GM21390 (cell line): ENCODE measurements around the gene SLC35B2.
"Not testable (repeated sequence)": the region's sequence is repeated elsewhere in the genome, so short reads cannot be mapped to it uniquely, and the experiment has no call there.

Experiments
- ATAC-seq: cut with Tn5 transposase; IDR thresholded peaks from one replicate; pipeline ENCODE4 v1.9.1; 2021; ENCODE audit not compliant: unreplicated experiment

SLC35B2 gene

DNA sequence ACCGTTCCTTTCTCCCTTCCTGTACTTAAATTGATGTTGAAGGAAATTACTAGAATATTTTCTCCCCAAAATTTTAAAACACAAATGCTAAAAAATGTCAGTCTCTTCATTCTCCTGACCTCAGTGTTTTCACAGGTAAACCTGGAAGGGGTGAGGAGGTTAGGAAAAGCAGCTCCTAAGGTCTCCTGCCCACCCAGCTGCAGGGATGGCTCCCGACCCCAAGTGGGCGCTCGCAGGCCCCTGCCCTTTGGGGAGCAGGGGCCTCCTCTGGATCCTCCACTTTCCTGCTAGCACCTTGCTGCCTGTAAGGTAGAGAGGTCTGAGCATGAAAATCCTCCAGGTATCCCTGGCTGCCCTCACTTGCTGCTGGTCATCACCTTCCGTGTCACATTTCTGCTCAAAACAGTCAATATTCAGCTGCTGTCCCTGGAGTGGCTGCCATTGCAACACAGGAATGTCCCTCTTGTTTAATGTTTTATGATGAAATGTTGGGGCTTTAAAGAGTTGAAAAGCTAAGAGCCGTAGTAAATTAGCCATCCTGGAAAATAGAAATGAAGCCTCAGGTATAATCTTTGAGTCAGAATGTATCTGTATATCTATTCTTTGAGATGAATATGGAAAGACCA lies 21.3 kb downstream of the SLC35B2 start:
- no peak for ATAC-seq

DNA sequence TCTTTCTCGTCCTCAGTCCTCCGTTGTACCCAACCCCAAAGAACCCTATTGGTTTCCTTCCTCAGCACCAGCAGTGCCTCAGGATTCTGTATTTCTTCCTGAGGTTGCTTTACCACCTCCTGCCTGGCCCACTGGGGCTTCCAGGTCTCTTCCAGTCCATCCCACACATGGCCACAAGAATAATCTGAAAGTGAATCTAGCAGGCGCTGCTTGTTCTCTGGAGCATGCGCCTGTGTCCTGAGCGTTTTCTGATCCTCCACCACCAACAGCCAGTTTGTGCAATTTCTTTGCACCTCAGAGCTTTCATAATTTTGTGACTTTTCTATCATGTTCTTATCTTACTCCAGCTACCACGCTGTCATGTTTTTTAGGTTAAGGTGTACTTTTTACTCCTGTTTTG lies 22.1 kb downstream of the SLC35B2 start:
- ATAC-seq = no peak

DNA sequence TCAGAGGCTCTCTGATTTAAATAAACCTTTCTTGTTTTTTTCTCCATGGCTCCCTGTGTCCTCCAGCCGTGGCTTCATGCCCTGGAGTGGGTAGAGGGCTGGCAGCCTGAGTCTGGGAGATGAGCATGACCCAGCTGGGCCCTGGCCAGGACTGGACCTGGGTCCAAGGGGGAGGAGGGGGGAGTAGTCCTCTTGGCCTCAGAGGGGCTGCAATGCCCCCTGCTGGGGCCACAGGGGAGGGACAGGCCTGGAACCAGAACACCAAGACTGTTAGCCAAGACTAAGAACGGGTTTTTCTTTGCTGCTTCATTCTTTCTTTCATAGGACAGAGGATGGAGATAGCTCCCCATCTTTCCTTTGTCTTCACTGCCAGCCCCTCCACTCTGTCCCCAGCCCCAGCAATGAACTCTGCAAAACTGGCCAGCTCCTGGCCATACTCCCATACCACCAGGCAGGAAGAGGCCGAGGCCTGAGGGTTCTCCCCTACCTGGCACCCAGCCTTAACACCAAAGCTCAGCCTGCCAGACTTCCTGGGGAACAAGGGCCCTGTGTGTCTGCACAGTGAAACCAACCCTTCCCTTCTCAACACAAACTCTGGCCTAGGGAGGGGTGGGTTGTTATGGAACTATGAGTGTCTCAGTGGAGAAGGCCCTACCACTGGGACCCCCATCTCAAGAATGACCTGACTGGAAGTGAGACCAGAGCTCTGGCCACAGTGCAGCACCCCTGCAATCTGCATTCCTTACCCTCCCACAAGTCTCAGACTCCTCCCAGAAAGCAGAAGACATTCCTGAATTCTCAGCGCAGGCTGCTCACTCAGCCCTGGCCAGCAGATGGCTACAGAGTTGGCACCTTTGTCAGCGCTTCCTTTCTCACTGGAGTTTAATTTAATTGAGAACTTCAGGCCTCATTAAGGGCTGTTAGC lies 23.0 kb downstream of the SLC35B2 start:
- no peak for ATAC-seq

DNA sequence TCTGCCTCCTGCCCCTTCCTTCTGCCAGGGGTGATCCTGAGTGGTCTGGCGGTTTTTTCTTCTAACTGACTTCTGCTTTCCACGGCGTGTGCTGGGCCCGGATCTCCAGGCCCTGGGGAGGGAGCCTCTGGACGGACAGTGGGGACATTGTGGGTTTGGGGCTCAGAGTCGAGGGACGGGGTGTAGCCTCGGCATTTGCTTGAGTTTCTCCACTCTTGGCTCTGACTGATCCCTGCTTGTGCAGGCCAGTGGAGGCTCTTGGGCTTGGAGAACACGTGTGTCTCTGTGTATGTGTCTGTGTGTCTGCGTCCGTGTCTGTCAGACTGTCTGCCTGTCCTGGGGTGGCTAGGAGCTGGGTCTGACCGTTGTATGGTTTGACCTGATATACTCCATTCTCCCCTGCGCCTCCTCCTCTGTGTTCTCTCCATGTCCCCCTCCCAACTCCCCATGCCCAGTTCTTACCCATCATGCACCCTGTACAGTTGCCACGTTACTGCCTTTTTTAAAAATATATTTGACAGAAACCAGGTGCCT lies 23.7 kb downstream of the SLC35B2 start:
- ATAC-seq = no peak

DNA sequence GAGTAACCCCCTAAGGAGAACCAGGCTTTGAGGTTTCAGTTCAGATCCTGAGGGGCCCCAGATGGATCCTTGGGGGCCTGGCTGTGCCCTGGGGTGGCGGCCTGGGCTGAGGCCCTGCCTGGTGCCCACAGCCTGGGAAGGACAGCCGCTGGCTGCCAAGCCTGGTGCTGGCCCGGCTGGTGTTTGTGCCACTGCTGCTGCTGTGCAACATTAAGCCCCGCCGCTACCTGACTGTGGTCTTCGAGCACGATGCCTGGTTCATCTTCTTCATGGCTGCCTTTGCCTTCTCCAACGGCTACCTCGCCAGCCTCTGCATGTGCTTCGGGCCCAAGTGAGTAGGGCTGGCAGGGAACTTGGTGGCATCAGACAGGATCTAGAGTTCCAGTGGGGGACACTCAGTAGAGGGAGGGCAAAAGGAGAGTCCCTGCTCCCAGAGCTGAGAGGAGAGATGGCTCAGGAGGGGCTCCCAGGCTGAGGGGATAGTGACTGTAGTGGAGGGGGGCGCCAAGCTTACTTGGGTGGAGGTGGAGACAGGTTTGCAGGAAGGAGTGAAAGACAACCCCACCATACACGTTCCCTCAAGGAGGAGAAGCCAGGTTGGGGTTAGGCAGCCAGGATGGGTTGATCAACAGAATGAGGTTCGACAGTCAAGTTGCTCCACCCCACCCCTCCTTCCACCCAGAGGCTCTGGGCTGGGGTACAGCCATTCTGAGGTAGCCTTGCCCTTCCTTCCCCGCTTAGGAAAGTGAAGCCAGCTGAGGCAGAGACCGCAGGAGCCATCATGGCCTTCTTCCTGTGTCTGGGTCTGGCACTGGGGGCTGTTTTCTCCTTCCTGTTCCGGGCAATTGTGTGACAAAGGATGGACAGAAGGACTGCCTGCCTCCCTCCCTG lies 24.4 kb downstream of the SLC35B2 start:
- ATAC-seq = no peak

DNA sequence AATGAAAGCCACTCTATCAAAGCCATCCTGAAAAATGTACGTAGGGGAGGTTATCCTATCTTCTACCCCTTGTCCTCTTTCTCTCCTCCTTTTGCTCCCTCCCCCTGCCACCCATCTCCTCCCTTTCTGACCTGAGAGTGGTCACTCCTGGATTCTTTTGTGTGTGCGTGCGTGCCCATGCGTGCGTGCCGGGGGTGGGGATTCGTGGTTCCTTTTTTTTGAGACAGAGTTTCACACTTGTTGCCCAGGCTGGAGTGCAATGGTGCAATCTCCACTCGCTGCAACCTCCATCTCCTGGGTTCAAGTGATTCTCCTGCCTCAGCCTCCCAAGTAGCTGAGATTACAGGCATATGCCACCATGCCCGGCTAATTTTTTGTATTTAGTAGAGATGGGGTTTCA lies 25.9 kb downstream of the SLC35B2 start:
- ATAC-seq = not testable (repeated sequence)

DNA sequence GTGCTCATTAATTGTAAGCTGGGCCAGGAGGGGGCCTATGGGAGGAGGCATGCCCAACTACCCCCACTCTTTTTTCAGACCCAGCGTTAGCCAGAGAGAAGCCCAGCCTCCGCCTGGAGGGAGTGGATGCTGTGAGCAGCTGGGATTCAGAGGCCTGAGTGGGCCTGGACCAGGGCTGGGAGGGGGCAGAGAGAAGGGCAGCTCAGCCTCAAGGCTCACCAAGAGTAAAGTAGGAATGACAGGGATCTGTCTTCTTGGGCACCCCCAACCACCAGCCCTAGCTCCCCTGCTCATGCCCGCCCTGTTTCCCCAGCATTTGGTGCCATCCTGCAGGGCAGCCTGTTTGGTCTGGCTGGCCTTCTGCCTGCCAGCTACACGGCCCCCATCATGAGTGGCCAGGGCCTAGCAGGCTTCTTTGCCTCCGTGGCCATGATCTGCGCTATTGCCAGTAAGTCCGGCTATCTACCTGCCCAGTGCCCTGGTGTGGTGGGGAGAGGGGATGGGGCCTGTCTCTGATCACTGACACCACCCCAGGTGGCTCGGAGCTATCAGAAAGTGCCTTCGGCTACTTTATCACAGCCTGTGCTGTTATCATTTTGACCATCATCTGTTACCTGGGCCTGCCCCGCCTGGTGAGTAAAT lies 27.2 kb downstream of the SLC35B2 start:
- no peak for ATAC-seq

DNA sequence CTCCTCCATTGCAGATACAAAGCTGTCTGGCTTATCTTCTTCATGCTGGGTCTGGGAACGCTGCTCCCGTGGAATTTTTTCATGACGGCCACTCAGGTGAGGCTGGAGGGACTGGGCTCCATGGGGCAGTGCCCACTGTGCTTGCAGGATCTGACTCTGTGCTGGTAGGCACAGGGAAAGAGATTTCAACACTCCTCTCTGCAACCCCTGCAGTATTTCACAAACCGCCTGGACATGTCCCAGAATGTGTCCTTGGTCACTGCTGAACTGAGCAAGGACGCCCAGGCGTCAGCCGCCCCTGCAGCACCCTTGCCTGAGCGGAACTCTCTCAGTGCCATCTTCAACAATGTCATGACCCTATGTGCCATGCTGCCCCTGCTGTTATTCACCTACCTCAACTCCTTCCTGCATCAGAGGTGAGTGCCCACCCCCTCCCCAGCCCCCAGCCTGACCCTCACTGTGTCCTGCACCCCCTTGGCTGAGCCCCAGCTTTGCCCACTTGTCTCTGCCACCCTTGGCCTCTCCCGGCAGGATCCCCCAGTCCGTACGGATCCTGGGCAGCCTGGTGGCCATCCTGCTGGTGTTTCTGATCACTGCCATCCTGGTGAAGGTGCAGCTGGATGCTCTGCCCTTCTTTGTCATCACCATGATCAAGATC lies 27.8 kb downstream of the SLC35B2 start:
- ATAC-seq = no peak

DNA sequence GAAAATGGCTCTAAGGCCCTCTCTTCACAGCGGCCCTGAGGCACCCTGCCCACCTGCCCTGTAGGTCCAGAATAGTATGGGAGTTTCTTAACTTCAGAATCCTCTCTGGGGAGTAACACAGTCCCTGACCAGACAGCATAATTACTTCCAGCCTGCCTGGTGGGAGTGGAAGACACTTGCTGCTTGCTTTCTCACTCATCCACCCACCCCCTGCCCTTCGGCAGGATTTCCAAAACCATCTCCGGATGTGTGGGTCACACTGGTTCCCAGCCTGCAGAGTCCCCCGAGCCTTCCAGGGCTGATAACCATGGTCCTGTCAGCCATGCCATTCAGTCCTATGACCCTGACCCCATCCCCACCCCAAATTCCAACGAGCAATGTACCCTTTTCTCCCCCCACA lies 28.5 kb downstream of the SLC35B2 start:
- ATAC-seq = no peak

DNA sequence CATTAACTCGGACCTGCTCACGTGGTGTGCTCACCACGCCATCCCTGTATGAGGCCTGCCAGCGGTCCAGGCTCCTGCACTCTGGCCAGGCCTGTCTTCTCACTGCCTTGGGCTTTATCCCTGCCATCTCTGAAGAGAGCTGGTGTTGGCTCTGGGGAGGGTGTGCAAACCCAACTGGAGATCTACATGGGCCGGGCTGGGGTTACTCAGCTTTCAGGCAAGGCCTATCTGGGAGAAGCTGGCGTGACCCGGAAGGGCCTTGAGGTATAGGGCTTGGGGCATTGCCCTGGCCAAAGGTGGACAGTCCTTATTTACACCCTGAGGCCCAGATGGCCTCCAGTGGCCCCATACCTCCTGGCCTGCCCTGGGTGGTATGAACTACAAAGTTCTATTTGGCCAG lies 28.9 kb downstream of the SLC35B2 start:
- no peak for ATAC-seq

DNA sequence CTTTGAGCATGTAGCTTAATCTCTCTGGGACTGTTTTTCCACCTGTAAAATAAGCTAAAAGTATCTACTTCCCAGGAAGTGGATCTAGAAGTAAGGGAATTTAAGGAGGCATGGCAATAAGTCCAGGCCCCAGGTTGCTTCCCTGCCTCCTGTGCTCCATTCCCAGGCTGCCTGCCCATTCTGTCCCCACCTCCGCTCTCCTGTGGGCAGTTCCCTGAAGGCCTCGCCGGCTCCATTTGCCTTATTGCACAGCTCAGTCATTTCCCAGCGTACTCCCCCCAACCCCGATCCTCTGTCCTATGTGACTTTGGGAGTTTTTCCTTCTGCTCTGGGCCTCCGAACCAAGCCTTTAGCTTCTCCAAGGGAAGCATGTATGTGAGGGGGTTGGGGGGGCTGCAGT lies 29.3 kb downstream of the SLC35B2 start:
- no peak for ATAC-seq

DNA sequence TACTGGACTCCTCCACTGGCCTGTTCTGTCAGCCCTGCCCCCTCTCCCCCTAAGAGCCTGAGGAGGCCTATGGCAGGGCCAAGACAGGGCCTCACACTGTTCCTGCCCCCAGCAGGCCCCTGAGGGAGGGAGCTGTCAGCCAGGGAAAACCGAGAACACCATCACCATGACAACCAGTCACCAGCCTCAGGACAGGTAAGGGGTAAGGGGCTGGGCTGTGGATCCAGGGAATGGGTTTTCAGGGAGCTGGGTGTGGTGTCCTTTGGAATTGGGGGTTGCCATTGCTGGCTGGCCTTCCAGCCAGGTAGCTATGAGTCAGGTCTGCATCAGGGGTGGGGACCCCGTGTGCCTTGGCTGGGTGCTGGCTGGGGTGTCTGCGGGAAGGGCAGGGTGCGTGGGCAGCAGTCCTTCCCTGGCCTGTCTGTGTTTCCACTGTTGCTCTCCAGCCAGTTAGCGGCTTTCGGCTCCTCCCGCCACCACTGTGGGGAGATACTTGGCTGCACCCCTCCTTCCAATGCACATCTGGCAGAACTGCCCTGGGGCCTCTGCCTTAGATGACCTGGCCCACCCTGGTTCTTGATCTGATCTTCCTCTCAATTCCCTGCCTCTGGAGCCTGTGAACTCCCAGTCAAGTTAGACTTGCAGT lies 30.1 kb downstream of the SLC35B2 start:
- ATAC-seq = no peak

DNA sequence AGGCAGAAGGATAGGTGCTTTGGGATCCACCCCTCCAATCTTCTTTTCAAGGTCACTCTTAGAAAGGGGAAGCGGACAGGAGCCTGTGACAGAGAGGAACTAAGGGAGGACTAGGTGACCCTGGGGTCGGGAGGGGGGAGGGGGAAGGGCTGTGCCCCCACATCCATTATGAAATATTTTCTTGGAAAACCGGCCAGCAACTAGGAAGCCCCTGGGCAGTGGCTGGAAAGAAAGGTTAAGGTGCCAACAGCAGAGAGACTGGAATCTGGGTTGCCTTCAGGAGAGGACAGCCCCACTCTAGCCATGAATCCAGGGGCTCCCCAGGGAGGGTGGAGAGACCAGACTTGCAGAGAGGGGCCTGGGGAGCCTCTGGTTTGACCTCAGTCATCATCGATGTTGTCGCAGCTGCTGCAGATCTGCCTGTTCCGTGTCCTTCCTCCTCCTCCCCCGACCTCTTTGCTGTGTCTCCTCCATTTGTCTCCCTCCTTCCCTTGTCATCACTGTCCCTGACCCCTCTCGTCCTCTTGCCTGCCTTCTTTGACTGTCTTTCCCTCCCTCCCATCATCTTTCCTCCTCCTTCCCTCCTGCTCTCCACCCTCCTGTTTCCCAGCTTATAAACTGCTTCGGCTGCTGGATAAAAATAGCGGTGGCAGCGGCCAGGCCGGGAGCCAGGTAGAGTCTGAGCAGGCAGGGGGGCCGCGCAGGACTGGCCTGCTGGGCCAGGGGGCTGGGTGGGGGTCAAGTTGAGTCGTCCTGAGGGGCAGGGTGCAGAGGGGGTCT lies 30.8 kb downstream of the SLC35B2 start:
- ATAC-seq = no peak

DNA sequence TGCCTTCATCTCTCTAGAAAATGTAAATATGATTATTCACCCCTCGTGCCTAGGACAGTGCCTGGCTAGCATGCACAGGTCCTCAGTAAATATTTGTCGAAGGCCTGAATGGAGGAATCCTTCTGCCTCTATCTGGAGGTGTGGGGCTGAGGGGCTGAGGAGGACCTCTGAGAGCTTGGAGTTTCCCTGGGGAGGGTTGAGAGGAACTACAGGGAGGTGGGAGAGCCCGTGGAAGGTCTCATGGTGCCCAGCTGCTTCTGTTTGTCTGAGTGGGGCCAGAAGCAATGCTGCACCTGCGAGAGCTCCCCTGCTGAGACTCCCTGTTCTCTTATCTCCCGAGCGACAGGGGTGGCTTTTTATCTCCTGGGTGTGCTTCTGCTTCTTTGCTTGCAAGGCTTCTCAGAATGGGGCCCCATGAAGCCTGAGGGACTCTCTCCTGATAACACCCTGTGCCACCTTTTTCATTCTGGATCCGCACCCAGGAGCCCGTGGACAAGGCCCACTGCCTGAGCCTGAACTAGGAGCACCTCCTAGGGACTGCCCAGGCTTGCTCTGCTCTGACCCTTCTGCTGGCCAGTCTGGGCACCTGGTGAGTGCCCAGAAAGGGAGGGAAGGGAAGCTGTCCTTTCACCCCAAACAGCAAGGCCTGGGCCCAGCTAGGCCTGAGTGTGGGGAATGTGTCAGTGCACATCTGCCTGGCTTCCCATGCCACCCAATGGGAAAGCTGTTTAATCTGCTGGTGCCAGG lies 31.6 kb downstream of the SLC35B2 start:
- no peak for ATAC-seq

DNA sequence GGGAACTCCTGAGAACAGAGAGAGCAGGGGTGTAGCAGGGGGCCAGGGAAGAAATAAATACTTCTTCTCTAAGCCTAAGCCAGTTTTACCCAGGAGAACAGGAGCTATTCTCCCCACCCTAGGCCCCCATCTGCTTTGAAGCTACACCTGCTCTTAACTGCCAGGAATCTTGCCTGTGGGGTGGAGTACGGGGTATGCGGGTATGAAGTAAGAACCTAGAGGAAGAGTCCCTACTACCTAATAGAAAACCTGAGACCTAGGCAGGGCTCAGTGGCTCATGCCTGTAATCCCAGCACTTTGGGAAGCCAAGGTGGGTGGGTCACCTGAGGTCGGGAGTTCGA lies 32.4 kb downstream of the SLC35B2 start:
- no peak for ATAC-seq

DNA sequence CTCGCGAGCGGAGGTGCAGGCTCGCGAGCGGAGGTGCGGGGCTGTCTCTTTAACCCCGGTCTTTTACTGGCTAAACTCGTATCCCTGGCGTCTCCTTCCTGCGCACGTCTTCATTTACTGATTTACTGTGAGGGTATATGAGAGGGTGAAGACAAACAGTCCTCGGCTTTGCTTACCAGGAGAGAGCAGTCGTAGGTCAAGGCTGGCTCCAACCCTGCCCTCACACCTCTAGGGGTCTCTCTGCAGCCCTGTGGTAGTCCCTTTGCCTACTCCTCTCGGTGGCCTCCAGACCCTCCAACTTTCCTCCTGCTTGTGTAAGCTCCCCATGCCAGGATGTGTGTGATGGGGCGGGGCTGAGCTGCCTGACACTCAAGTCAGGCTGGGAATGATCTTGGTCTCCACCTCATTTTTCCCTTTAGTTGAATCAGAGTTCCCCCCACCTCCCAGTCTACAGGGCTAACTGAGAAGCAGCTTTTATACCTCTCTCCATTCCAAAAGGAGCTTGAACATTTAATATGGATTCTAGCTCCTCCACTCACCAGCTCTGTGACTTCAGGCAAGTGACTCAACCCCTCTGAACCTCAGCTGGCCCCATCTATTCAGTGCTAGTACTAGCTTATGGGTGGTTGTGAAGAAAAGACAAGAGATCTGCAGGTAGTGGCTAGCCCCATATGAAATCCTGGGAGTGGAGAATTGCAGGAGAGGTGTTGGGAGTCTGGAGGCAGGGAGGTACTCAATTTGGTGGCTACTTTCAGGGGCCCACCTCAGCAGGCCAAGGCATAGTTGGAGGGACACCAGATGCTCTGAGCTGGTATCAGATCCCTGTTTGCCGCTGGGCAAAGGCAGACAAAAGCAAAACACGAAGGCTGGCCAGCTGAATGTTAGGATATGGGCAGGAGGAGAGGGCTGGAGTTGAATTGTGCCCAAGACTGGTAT lies 33.0 kb downstream of the SLC35B2 start:
- ATAC-seq = peak; percentile 14

DNA sequence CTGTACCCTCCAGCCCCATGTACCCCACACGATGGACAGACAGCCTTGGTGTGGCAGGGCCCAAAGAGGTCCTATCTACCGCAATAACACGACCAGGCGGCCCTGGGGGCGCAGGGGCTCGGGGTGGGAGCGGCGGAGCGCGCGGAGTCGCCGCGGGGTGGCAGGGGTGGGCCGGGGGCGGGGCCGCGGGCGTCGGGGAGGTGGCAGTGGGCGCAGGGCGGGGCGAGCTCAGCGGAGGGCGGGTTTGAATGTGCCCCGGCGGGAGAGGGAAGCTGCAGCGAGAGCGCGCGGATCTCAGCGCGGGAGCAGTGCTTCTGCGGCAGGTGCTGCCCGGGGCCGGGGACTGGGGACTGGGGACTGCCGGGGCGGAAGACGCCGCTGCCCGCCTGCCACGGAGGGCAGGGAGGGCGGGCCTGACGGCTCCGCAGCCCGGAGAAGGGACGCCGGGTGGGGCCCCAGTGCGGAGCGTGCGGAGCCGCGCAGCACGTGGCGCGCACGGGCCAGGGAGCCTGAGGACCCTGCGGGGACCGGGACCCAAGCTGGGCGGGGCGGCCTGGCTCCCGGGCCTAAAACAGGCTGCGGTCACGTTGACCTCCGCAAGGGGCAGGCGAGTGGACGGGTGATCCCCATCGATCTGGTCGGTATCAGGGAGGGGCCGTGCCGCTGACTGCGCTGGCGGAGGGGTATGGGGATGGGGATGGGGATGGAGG lies 33.9 kb downstream of the SLC35B2 start, which contains the start of gene SLC29A1:
Gene SLC29A1, plus strand, starts transcription at position 277 of the 710 bp plus-strand sequence. CDS start 3,719 bp downstream, outside the sequence.
- peak; percentile 45 for ATAC-seq
